Tracheal epithelial cell (primary cell): ENCODE data around the gene CFTR. TPM values are rescaled to one million over a fixed set of nuclear protein-coding genes. Genes with fewer than 3 reads are reported as not detected.

Experiments used
- total RNA-seq: library from RNA; depleted of rRNA; stranded (reverse); fragments of >200 nt; gene quantifications from 2 replicates; pipeline ENCODE4 v1.2.1, GENCODE V29; 2014

The CFTR gene
- 2.4 TPM in 1 of 2 replicates, not detected in the other for total RNA-seq

GRCh38 chr7:117479225-117480054 is at the start of gene CFTR:
Gene CFTR (plus strand): TSS chr7:117480025. CDS start chr7:117480095, 70 bp downstream.

Other genes with a start within 250 kb of the CFTR start
- gene WNT2, start 157.0 kb upstream of the CFTR start, total RNA-seq = not detected in 2 replicates
- not detected in 2 replicates for gene ASZ1, start 52.5 kb upstream of the CFTR start, total RNA-seq